Measurements from ENCODE around the gene STX12.
A peak's percentile ranks its signal among the peaks of the same experiment; 100 is the strongest.

STX12 gene

DNA sequence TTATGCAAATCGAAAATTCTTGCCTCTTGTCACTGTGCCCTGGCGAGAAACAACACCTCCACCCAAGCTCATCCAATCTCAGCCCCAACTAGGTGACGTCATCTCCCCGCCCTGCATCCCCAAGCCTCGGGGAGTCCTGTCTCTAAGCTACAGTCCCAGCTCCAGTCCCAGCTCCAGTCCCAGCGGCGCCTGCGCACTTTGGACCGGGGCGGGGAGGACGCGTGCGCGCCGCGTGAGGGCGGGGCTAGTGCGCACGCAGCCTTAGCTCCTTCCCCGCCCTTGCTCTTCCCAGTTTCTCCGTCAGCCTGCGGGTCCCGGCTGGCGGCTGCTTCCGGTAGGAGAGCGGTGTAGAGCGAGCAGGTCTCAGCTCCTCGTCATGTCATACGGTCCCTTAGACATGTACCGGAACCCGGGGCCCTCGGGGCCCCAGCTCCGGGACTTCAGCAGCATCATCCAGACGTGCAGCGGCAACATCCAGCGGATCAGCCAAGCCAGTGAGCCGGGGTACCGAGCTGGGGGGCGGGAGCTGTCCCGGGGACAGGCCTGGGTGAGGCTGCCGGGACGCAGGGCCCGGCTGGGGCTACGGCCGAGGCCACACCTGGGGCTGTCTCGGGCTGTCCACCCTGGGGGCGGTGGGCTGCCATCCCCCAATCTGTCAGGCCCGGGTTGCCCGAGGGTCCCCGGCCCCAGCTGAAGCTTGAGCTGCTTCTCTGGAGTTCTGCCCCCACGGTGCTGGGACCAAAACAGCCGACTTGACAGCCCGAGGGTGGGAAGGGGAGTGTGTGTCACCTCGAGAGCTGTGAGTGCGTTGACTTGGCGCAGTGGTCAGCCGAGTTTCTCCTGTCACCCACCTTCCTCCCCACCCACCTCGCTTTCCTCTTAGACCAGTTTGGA lies at the start of gene STX12:
Gene STX12 (plus strand): TSS at position 288 of the 894 bp plus-strand sequence. CDS start 89 bp downstream, at position 377.
- peak; percentile 99 for DNase-seq (ENCODE audit: low spot score)
- peak; percentile 46 for FAIRE-seq

DNA sequence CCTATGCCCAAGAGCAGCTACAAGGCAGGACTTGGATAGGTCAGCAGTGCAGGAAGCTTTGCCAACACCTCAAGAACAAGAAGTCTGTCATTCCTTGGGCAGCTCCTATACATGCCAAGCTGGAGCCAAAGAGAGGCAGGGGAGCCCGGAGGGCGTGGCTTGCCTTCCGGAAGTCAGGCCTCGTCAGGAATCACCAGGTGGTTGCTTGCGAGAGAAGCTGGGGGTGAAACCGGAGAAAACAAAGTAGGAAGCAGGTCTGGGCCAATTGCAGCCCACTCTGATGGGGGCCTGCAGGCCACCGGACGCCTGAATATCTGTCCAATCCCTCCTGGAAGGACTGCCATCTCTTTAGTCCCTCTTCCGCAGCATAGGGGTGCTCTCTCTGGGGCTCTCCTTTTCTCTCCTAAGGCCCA lies 48.1 kb upstream of the STX12 start:
- DNase-seq (ENCODE audit: low spot score) (no peak), FAIRE-seq (no peak)

DNA sequence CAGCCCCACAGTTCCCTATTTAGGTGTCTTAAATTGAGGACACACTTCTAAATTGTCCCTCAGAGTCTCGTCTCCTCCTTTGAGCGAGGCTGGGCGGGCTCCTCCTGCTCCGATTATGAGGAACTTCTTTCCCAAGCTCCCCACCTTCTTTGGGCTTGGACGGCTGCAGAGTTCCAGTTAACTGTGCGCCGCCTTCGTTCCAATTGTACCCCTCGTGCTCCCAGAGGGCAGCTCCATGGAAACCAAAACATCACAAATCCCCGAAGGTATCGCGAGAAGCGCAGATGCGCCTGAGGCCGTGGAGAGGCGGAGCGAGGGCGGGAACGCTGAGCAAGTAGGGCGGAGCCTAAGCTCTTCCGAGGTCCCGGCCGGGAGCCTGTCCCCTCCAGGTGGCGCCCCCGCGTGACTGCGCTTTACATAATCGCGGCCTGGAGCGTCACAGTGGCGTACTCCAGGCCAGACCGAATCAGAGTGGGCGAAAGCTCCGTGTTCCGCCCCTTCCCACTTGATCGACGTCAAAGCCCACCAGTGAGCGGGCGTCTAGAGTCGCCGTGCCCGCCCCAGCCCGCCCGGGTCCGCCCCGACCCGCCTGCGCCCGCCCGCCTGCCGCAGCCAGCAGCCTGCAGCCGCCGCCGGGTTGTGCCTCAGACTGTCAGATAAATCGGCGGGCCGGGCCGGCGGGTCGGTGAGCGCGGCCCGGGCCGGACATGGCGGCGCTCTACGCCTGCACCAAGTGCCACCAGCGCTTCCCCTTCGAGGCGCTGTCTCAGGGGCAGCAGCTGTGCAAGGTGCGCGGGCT lies 47.4 kb upstream of the STX12 start, which contains the start of gene FAM76A:
Gene FAM76A (plus strand): TSS at position 588 of the 799 bp plus-strand sequence. CDS start 120 bp downstream, at position 708.
- FAIRE-seq (no peak), DNase-seq (ENCODE audit: low spot score) (peak; percentile 100)

DNA sequence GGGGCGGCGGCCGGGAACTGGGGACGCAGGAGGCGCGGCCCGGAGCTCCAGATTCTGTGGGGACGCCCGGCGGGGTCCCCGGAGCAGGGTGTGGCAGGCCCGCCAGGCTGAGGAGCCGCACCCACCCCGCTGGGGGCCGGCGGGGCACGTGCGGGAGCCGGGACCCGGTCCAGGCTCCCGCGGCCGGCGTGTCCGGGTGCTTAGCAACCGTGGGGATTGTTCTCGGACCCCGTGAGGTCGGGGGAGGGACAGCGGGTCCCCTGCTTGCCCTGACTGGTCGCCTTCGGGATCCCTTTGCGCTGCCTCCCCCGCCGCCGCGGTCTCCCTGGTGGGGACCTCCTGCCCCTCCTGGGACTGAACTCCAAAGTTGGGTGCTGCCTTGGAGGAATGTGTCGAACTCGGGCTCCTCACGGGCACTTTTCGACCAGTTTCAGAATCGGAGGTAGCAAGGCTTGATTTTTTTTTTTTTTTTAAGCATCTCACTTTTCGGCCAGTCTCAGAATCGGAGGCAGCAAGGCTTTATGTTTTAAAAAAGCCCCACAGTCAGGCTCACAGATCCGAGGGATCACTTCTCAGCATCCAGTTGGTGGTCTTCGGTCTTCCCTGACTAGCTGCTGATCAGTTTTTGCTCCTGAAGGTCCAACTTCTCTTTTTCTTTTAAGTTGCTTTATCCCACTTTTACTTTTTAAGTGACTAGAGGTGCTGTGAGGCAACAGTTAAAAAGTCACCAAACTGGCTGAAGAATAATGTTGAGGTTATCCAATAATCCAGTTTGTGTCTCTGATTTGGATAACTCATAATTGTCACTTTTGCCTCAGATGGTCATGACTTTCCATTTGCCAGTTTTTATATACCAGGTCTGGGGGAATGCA lies 46.6 kb upstream of the STX12 start:
- DNase-seq (ENCODE audit: low spot score): peak; percentile 67
- FAIRE-seq: no peak

DNA sequence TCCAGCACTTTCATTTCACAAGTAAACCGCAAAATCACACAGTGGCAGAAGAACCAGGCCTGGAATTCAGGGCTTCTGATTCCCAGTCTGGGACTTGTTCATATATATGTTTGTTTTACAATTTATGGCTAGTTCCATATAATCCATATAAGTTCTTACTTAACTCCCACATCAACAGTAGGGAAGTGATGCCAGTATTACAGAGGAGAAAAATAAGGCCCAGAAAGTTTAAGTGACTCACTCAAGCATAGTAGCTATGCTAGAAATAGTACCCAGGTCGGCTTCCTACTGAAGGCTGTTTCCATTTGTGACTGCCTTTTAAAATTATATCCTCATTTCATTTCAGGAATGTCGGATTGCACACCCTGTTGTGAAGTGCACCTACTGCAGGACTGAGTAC lies 45.9 kb upstream of the STX12 start:
- FAIRE-seq (no peak), DNase-seq (ENCODE audit: low spot score) (no peak)

- no peak for DNase-seq (ENCODE audit: low spot score)
- FAIRE-seq: no peak
These were observed 36.8 kb upstream of the STX12 start for GRCh38 chr1:27736252-27736651.

- no peak for FAIRE-seq
These were observed 31.9 kb upstream of the STX12 start for GRCh38 chr1:27741121-27741520.

GRCh38 chr1:27744556-27744955 lies 28.5 kb upstream of the STX12 start:
- FAIRE-seq: no peak
- DNase-seq (ENCODE audit: low spot score): no peak

More at GRCh38 chr1:27741121-27741520, 31.9 kb upstream of the STX12 start:
- DNase-seq (ENCODE audit: low spot score): no peak

DNA sequence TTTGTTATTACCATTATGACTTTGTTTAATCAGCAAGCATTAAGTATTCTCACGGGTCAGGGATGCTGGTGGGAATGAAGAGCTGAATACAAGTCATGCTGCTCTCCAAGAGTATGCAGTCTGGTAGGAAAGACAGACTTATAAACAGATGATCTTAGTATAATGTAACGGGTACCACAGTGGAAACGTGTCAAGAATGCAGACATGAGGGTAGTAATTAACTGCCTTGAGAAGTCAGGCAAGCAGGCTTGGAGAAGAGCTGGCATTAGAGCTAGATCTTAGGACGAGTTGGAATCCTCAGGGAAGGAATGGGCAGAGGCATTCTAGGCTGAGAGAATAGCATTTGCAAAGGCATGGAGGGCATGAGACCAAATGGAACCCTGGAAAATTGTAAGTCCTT lies 27.6 kb upstream of the STX12 start:
- DNase-seq (ENCODE audit: low spot score): no peak
- no peak for FAIRE-seq

GRCh38 chr1:27752360-27752759 lies 20.7 kb upstream of the STX12 start:
- DNase-seq (ENCODE audit: low spot score): no peak
- no peak for FAIRE-seq

GRCh38 chr1:27755286-27755685 lies 17.7 kb upstream of the STX12 start:
- FAIRE-seq (no peak), DNase-seq (ENCODE audit: low spot score) (no peak)

GRCh38 chr1:27755865-27756264 lies 17.2 kb upstream of the STX12 start:
- no peak for FAIRE-seq
- DNase-seq (ENCODE audit: low spot score): no peak

- DNase-seq (ENCODE audit: low spot score): no peak
- FAIRE-seq: no peak
These were observed 13.8 kb upstream of the STX12 start for GRCh38 chr1:27759236-27759635.

DNA sequence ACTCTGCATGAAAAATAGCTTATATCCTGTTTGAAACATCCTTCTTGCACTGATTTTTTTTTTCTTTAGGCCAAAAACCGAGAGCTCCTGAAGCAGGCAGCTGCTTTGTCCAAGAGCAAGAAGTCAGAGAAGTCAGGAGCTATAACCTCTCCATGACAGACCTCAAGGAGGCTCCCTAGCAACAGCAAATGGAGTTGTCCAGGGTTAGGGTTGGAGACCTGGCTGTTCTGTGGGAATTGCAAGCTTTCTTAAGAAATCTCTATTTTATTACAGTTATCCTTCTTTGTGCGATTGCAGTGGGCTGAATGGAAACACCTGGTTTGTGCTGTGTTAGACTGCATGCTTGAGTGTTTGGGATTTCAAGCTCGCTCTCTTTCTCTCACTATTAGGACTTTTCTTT lies 12.6 kb upstream of the STX12 start:
- DNase-seq (ENCODE audit: low spot score) (no peak), FAIRE-seq (no peak)

- DNase-seq (ENCODE audit: low spot score) (no peak), FAIRE-seq (no peak)
These were observed 11.0 kb upstream of the STX12 start for GRCh38 chr1:27762033-27762432.

DNA sequence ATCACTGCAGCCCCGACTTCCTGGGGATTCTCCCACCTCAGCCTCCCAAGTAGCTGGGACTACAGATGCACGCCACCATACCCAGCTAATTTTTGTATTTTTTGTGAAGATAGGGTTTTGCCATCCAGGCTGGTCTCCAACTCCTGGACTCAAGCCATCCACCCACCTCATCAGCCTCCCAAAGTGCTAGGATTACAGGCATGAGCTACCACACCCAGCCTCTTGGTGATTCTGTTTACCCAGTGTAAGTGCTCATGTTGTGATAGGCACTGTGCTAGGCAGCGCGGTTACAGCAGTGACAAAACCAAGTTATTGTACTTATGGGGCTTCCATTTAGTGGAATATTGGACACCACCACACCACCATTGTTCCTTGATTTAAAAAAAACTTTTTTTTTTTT lies 9.7 kb upstream of the STX12 start:
- DNase-seq (ENCODE audit: low spot score) (no peak), FAIRE-seq (no peak)

DNA sequence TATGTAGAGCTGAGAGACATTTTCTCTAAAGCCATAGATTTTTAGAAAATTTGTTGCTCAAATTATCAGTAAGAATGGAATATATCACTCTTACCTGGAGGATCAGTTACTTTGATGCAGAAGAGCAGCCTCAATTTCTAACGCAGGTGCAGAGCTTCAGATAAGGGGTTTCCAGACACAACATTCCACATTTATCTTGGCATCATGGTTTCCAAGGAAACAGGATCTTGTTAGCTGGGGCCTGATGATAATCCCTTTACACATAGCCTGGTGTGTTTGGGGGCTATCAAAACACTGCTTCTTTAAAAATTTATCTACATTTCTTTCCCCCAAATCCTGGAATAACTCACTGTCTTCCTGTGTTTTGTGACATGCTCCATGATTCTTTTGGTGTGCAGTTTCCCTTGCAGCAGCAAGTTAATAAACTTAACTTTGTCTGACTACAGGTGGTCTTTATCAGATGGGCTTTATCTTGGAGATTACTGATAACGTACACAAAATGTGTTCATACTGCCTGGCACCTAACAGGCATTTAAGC lies 2.7 kb upstream of the STX12 start:
- FAIRE-seq (no peak), DNase-seq (ENCODE audit: low spot score) (no peak)

GRCh38 chr1:27772036-27772931 lies 735 bp upstream of the STX12 start:
- FAIRE-seq (no peak), DNase-seq (ENCODE audit: low spot score) (no peak)

GRCh38 chr1:27773826-27774445 lies 917 bp downstream of the STX12 start:
- DNase-seq (ENCODE audit: low spot score) (no peak), FAIRE-seq (no peak)

DNA sequence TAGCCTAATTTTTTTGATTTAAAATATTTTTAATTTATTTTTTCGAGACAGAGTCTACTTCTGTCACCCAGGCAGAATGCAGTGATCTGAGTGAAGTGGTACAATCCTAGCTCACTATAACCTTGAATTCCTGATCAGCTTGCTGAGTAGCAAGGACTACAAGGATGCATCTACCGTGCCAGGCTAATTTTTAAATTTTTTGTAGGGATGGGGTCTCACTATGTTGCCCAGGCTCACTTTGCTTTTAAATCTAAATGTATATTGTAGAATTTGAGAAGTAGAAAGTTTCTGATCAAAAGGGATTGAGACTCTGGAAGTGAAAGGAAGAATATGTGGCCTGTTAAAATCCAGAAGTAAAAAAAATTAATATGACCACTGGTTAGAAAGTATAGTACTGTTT lies 1.6 kb downstream of the STX12 start:
- no peak for DNase-seq (ENCODE audit: low spot score)

More for the DNA sequence above, 1.6 kb downstream of the STX12 start:
- FAIRE-seq: no peak
